HPDE6-E6E7 (cell line): Measurements from ENCODE around the gene ZCCHC9.
"Not testable (repeated sequence)": the region's sequence is repeated elsewhere in the genome, so short reads cannot be mapped to it uniquely, and the experiment has no call there.

ENCODE experiments used
- DNase-seq: peaks from one replicate; pipeline ENCODE4 v3.0.0; 2011; ENCODE audit warnings: missing footprints; ENCODE audit errors: extremely low spot score

Gene ZCCHC9

DNA sequence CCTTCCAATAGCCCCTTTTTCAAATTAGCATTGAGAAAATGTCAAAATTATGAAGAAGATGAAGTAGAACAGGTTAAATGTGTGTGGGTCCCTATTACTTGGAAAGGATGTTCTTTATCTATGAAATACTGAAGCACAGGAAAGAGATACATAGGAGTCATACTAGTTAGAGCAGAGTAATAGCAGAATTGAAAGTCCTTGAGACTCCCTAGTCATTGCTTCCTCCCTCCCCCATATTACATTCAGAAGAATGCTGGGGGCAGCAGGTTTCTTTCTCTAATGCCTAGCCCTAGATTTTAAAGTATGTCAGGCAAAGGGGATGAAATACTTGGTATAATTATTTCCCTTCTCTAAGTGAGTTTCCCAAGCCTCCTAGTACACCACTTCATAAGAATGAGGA, 4.4 kb downstream of the ZCCHC9 start:
- DNase-seq = no peak

GRCh38 chr5:81308836-81309235, 7.4 kb downstream of the ZCCHC9 start:
- no peak for DNase-seq

DNA sequence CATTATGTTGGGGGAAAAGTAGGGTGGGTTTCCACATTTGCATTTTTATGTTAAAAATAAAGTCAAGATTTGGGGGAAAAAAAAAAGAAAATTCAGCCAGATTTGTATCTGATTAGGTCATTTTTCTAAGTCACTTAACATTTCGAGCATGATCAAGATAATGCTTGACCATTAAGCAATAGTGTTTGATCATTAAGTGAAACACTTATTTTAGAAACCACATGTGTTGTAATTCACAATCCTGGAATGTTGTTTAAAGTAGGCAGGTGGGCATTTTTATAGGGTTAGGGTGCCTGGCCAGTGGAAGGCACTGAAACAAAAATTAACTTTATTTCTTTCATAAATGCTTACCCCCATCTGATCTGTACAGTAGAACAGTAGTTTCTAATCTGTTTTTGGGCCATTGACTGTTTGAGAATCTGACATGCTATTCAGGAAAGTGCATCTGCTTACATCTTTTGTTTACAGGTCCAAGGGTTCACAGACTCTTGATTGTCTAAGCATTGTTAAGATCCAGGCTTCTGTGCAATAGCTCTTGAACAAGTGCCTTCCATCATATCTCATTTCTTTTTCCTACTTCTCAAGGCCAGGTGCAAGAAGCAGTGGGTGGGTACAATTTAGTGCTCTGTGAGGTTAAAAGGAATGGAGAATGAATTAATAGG, 9.1 kb downstream of the ZCCHC9 start:
- DNase-seq = no peak

DNA sequence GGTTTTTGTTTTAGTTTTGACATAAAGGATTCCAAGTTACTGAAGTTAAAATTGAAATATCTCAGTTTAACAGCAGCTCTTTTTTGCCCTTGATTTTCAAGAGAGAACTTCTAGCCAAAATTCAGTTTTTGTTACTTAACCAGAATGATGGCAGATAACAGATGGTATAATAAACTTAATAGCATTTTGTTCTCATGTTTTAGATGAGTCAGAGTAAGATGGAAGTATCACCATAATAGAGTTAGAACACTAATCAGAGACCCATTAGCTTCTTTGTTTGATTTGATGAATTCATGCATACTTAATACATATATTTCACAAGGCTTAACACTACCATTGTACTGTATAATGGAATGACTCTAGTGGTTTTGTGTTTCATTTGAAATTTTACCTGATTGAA, 11.9 kb downstream of the ZCCHC9 start:
- DNase-seq = no peak

DNA sequence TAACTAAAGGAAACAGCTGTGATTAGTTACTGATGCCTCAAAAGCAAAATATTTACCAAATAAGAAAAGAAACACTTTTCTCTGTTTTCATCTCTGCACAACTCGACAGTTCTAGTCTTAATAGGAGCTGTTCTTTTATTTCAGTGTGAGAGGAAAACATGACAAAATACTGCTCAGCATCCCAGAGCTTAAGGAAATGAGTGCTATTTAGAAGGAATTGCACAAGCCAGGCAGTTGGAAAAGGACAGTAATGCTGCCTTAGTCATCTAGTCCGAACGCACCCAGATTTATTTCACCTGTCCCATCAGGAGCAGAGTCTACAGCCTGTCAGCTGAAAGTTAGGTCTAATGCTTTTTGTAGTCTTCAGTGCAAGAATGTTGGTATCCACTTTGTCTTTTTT, 12.3 kb downstream of the ZCCHC9 start:
- no peak for DNase-seq

DNA sequence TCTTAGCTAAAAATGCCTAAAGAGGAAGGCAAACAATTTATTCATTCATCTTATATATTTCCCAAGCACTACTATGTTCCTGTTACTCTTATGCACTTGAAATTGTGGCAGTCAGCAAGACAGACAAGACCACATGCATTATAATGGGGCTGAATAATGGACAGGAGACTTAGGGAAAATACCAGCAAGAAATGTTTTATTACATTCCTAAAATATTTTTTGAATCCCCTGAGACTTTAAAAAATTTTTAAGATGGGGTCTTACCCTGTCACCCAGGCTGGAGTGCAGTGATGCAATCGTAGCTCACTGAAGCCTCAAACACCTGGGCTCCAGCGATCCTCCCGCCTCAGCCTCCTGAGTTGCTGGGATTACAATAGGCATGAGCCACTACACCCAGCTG, 13.2 kb downstream of the ZCCHC9 start:
- no peak for DNase-seq

DNA sequence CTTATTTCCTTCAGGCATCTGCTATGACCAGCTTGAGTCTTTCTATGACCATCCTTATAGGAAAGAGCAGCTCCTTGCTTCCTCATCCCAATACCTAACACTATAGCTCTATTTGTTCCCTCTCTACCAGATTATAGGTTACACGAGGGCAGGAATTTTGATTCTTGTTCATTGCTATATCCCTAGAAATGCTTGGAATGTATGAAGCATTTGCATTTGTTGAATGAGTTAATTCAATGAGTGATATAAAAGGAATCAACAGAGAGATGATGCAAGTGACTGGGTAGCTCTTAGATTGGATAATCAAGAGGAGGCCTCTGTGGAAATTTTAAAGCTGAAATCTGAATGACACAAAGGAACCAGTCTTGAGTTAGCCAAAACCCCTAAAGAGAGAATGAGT, 13.9 kb downstream of the ZCCHC9 start:
- no peak for DNase-seq

DNA sequence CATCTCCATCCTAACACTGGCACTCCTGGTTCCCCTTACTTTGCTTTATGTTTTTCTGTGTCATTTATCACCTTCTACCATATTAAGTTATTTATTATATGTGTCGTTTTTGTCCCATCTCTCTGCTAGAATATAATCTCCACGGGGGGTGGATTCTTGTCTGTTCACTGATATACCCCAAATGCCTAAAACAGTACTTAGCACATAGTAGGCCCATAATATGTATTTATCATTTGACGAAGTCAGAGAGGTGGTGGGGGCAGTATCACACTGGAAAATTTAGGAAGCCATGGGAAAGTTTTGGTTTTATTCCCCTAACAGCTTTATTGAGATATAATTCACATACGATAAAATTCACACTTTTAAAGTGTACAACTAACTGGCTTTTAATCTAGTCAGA, 14.4 kb downstream of the ZCCHC9 start:
- no peak for DNase-seq

- DNase-seq = no peak
These were observed 15.2 kb downstream of the ZCCHC9 start for GRCh38 chr5:81316571-81316970.

GRCh38 chr5:81317536-81317935, 16.1 kb downstream of the ZCCHC9 start:
- no peak for DNase-seq

DNA sequence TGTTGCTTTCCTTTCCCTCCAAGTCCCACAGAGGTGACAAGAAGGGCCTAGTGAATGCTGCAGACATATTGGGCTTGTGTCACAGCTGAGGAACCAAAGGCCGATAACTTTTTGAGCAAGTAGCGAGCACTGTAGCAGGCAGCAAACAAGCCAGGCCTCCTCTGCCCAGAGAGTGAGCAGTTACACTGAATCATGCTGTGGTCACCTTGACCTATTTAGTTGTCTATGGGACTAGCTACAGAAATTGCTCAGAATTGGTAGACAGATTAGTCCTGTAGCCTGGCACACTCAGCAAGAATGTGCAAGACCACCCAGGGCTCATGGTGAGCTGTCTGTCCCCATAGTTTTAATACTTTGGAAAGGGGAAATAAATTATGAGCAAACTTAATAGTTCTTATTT, 25.2 kb downstream of the ZCCHC9 start:
- DNase-seq = no peak

DNA sequence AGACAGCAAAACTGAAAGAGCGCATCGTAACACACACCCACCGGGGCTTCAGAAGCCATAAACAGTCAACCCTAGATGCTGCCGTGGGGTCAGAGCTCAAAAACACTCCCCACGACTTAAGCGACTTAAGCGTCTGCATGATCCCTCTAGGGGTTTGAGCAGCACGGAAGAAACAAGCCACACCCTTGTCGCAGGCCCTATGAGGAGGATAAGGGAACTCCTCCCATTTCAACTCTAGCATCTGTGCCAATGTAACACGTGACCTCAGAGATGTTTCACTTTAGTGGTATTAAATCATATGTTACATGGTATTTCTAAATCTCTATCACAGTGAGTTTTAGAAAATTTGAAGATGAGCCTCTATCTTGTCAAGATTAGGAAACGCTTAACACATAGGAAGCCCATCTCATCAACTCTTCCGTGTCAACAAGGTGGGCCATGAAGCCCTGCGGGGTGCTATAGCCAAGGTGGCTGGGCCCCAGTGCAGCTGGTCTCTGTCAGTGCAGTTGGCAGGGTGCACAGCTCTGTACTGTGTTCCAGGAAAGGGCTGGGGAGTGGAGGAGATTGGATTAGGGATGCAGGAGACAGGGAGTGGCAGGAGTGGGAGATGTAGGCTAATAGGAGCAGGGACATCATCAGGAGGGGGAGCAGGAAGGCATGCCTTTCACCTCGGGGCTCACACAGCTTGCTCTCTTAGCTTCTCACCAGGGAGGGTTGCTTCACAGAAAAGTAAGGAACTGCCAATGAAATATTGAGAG, 33.1 kb downstream of the ZCCHC9 start:
- DNase-seq = no peak

DNA sequence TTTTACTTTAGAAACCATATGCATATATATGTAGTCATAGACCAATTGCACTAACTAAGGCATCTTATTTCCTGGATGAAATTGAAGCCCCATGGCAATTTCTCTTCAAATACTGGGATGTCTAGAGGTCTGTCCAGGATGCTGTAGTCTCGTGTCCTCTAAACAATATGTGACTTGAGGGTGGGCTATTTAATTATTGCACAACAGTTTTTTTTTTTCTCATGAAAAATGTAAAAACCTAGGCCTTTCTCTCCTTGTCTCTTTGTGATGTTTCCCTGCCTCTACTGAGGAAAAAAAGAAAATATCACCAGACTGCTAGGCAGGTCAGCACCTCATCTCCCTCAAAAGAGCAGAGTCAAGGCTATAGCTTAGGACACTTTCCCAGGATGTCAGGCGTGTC, 34.6 kb downstream of the ZCCHC9 start:
- DNase-seq = no peak

- no peak for DNase-seq
These were observed 35.2 kb downstream of the ZCCHC9 start for GRCh38 chr5:81336556-81336955.

DNA sequence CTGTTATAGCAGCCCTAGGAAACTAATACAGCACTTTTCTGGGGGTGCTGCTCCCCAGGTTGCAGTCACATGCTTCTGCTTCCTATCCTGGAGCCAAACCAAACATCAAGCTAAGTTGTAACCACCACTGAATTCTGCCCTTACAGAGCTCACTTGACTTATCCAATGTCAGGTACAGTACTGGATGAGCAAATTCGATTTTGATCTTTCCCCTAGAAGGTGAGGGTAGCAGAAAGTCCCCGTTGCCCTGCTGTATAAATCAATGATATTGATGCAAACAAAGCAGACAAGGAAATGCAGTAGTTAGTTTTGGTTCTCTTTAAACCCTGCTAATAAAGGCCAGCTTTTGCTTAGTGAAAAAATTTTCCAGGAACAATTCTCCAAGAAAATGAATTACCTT, 36.4 kb downstream of the ZCCHC9 start:
- DNase-seq = no peak

DNA sequence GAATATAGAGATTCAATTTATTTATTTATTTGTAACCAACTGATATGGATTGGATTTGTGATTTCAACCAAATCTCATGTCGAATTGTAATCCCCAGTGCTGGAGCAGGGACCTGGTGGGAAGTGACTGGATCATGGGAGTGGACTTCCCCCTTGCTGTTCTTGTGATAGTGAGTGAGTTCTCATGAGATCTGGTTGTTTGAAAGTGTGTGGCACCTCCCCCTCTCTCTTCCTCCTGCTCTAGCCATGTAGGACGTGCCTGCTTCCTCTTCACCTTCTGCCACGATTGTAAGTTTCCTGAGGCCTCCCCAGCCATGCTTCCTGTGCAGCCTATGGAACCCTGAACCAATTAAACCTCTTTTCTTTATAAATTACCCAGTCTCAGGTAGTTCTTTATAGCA, 36.8 kb downstream of the ZCCHC9 start:
- not testable (repeated sequence) for DNase-seq

DNA sequence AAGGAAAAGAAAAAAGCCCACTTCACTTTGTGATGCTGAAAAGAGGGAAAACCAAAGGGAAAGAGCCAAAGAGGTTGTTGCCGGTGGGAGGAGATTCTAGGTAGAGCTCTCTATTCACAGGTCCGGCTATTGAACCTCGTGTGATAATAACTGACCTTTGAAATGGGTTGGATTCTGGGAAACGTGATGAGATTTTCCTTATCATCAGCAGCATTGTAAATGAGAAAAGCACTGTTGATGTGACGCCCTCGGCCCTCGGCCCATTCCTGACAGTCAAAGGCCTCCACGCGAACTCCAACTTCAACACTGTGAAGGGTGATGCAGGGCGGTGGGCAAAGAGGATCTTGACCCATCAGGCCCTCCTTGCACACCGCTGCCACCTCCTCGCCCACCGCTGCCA, 43.3 kb downstream of the ZCCHC9 start:
- no peak for DNase-seq

- DNase-seq = no peak
These were observed 44.1 kb downstream of the ZCCHC9 start for GRCh38 chr5:81345411-81346003.

DNA sequence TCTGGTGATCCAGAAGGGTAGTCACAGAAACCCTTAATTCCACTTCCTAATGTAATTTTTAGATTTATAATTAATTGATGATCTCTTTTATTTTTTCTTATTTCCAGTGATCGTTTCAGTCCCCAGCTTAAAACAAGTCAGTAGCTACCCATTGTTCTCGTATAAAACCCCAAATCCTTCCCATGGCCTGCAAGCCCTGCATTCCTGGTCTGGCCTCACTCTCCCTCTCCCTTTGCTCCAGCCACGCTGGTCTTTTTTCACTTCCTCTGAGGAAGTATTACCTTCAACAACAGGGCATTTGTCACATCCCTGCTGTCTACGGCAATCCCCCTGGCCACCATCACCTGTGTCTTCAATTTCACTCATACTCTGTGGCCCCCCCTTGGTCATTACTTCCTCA, 47.8 kb downstream of the ZCCHC9 start:
- no peak for DNase-seq

- DNase-seq = no peak
These were observed 49.1 kb downstream of the ZCCHC9 start for GRCh38 chr5:81350507-81350906.

DNA sequence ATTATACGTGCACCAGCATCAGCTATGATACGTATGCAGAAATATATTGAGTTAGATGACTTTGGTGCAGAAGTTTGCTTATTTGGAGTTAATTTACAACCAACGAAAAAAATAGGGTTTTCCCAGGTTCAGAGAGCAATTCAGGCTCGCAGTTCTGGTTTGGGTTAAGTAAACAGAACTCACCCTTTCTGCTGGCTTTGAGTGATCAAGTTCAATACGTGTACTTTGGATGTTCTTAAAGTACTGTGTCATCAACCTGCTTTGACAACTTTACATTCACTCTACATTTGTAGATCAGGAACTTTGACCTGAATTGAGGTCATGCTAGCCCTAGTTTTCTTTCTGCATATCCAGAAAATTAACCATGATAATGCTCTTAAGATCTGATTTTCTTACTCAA, 51.8 kb downstream of the ZCCHC9 start:
- no peak for DNase-seq

- DNase-seq = no peak
These were observed 52.7 kb downstream of the ZCCHC9 start for GRCh38 chr5:81354093-81354492.
